Spleen (tissue), 11 donors: ENCODE measurements around the gene HEBP1. TPM values are rescaled to one million over a fixed set of nuclear protein-coding genes. Genes with fewer than 3 reads are reported as not detected.
"Not testable (repeated sequence)": the region's sequence is repeated elsewhere in the genome, so short reads cannot be mapped to it uniquely, and the experiment has no call there.

ENCODE experiments used
- DNase-seq: peaks from one replicate; pipeline ENCODE4 v3.0.0-alpha.2; 2020
- H3K27ac ChIP-seq, 8 donors: fragments of 200-600 bp; sonication (generic) in 7 of 8; 1 replicate in 4 of 8; 2 replicates in 4 of 8; pipeline versions ENCODE4 v1.5.0 to v1.8.0; 2016 to 2021; ENCODE audit warnings: inconsistent platforms in 4 of 8, mild to moderate bottlenecking in 4 of 8, moderate library complexity in 1 of 8
- H3K27me3 ChIP-seq, 7 donors: fragments of 200-600 bp; sonication (generic) in 6 of 7; replicated peaks in 1 of 7; 1 replicate in 4 of 7; 2 replicates in 3 of 7; pipeline versions ENCODE4 v1.5.0 to v1.8.0; 2016 to 2021; ENCODE audit warnings: inconsistent platforms in 3 of 7, mild to moderate bottlenecking in 1 of 7
- H3K36me3 ChIP-seq, 6 donors: fragments of 200-600 bp; sonication (generic) in 5 of 6; 1 replicate in 4 of 6; 2 replicates in 2 of 6; pipeline versions ENCODE4 v1.5.0 to v1.8.0; 2016 to 2021; ENCODE audit warnings: inconsistent platforms in 2 of 6
- H3K4me1 ChIP-seq, 6 donors: fragments of 200-600 bp; sonication (generic) in 5 of 6; 1 replicate in 3 of 6; 2 replicates in 3 of 6; pipeline versions ENCODE4 v1.5.0 to v1.8.0; 2016 to 2021; ENCODE audit warnings: inconsistent platforms in 3 of 6
- H3K4me3 ChIP-seq, 8 donors: fragments of 200-600 bp; sonication (generic) in 7 of 8; 1 replicate in 4 of 8; 2 replicates in 4 of 8; pipeline versions ENCODE4 v1.5.0 to v1.8.0; 2016 to 2021; ENCODE audit warnings: inconsistent platforms in 4 of 8, mild to moderate bottlenecking in 4 of 8, moderate library complexity in 2 of 8
- H3K9me3 ChIP-seq, 8 donors: fragments of 200-600 bp; sonication (generic) in 7 of 8; 1 replicate in 4 of 8; 2 replicates in 4 of 8; pipeline versions ENCODE4 v1.5.0 to v1.8.0; 2016 to 2021; ENCODE audit warnings: inconsistent platforms in 4 of 8
- POLR2A ChIP-seq, 3 donors: fragments of 450-650 bp; IDR thresholded peaks; one replicate each; pipeline ENCODE4 v1.5.1; 2017; ENCODE audit warnings: antibody characterized with exemption in 3 of 3, mild to moderate bottlenecking in 1 of 3
- POLR2AphosphoS5 ChIP-seq, 3 donors: sonication (generic); formaldehyde crosslinking; IDR thresholded peaks; one replicate each; pipeline ENCODE4 v1.5.1; 2017; ENCODE audit warnings: antibody characterized with exemption in 3 of 3
- WGBS, 5 donors: extraction: QIAGEN DNeasy Blood & Tissue Kit in 3 of 5; methylation state at CpG; one replicate each; pipeline versions ENCODE4 v1.1.5 to v1.1.7; 2013 to 2018; 5-methylcytosine and 5-hydroxymethylcytosine counted together
- intact Hi-C: fragments of 100-400 bp; cut with DNase I; formaldehyde crosslinking; loops from one replicate; pipeline ENCODE4 v1.15.0; 2023; ENCODE audit warnings: low total_unique reads
- polyA plus RNA-seq, 3 donors: library from polyadenylated mRNA; stranded (reverse); fragments of 200-250 nt; gene quantifications; one replicate each; pipeline ENCODE4 v1.2.1, GENCODE V29; 2013
- total RNA-seq, 7 donors: library from RNA; depleted of rRNA in 3 of 7; stranded (reverse); fragments of >200 nt in 3 of 7; fragmentation: NEBNext Ultra II Directional in 4 of 7; extraction: Animal tissue kit (Norgen Biotek cat#: 25700) in 4 of 7; gene quantifications; one replicate each; pipeline versions ENCODE4 v1.1.0 to v1.2.1, GENCODE V29; 2016 to 2021
- TF ChIP-seq, protein P1 (sequence below), 11 experiments: fragments of 200-600 bp in 7 of 11; fragments of 450-650 bp in 4 of 11; sonication (generic) in 4 of 11; IDR thresholded peaks in 8 of 11; conservative IDR thresholded peaks in 3 of 11; 1 replicate in 7 of 11; 2 replicates in 4 of 11; pipeline versions ENCODE4 v1.4.0 to v1.8.0; 2016 to 2021; ENCODE audit warnings: antibody characterized with exemption in 11 of 11, inconsistent platforms in 4 of 11, mild to moderate bottlenecking in 1 of 11
- donor health status: healthy with polysubstance abuse.
- donor health status: DM: no; HTN: no; CAD: no; lungs with moderate emphysema.
- donor health status: DM: no; HTN: no; CAD: no.
- donor health status: Bipolar disorder and iron deficiency.
- donor health status: healthy.
- donor health status: DM: no; HTN: no; CAD: no.
- donor health status: DM: yes; HTN: yes; CAD: no.

The HEBP1 gene
- total and polyA plus RNA-seq, 10 donors: 25.1 to 79.4 (median 60.1) TPM

DNA sequence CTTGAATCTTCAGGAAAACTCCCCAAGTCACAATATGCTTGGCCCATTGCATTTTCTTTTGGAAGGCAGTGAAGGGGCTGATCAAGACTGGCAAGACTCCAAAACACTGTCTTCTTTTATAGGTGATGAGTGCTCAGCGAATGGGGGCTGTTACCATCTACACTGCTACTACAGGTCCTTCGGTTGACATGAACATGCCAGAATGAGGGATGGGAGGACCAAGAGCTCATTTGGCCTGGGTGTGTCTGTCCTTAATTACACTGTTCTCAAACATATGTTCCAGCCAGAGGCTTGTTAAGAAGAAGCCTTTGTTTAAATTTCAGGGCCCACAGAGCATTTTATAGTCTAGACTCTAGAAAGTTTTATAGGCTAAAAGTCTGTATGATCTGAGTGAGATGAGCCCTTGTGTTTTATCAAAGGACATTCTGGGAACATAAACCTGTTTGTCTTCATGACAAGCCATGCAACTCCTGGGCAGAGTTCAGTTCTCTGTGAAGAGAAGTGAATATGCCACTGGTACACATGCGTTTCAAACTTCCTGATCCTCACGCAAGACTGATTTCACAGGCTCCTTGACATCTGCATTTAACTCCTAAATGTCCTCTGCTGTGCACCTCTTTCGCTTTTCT lies 39.4 kb upstream of the HEBP1 start:
- WGBS, 5 donors: 58 to 68% (median 63%) methylated on average over 5 of the region's 5 CpGs

GRCh38 chr12:13038491-13039161 lies 38.6 kb upstream of the HEBP1 start:
- Histone ChIP-seq H3K4me3 (no peak overlapping the region), H3K27ac (no peak overlapping the region), H3K4me1 (peaks cover 0 to 12% (median under 1%) of the 10 kb centered on the region in 6 donors), H3K27me3 (no peaks in the 10 kb centered on the region), H3K9me3 (no peaks in the 10 kb centered on the region), H3K36me3 (no peaks in the 10 kb centered on the region)
- 75 to 90% (median 83%) methylated on average over 4 of the region's 4 CpGs for WGBS, 5 donors
- no peak for DNase-seq
- TF ChIP-seq POLR2A (IDR thresholded peaks at IDR 0.05) (no peak), POLR2AphosphoS5 (IDR thresholded peaks at IDR 0.05) (no peak)
- TF ChIP-seq, protein P1, sequence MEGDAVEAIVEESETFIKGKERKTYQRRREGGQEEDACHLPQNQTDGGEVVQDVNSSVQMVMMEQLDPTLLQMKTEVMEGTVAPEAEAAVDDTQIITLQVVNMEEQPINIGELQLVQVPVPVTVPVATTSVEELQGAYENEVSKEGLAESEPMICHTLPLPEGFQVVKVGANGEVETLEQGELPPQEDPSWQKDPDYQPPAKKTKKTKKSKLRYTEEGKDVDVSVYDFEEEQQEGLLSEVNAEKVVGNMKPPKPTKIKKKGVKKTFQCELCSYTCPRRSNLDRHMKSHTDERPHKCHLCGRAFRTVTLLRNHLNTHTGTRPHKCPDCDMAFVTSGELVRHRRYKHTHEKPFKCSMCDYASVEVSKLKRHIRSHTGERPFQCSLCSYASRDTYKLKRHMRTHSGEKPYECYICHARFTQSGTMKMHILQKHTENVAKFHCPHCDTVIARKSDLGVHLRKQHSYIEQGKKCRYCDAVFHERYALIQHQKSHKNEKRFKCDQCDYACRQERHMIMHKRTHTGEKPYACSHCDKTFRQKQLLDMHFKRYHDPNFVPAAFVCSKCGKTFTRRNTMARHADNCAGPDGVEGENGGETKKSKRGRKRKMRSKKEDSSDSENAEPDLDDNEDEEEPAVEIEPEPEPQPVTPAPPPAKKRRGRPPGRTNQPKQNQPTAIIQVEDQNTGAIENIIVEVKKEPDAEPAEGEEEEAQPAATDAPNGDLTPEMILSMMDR (IDR thresholded peaks at IDR 0.05 in 8 of 11, conservative IDR thresholded peaks at IDR 0.05 in 3 of 11): no peak
- intact Hi-C loops: no loop called here

More for the DNA sequence above, 39.4 kb upstream of the HEBP1 start:
- no peak overlapping the region for H3K27ac ChIP-seq
- H3K4me3 ChIP-seq: no peak overlapping the region
- no peak for DNase-seq
- peaks cover 0 to 19% (median 2%) of the 10 kb centered on the region in 6 donors for H3K4me1 ChIP-seq
- TF ChIP-seq POLR2AphosphoS5 (IDR thresholded peaks at IDR 0.05) (no peak), POLR2A (IDR thresholded peaks at IDR 0.05) (no peak)
- TF ChIP-seq, protein P1 (IDR thresholded peaks at IDR 0.05 in 8 of 11, conservative IDR thresholded peaks at IDR 0.05 in 3 of 11): no peak
- no peaks in the 10 kb centered on the region for H3K36me3 ChIP-seq
- H3K27me3 ChIP-seq: no peaks in the 10 kb centered on the region
- no peaks in the 10 kb centered on the region for H3K9me3 ChIP-seq
- intact Hi-C loops: no loop called here

DNA sequence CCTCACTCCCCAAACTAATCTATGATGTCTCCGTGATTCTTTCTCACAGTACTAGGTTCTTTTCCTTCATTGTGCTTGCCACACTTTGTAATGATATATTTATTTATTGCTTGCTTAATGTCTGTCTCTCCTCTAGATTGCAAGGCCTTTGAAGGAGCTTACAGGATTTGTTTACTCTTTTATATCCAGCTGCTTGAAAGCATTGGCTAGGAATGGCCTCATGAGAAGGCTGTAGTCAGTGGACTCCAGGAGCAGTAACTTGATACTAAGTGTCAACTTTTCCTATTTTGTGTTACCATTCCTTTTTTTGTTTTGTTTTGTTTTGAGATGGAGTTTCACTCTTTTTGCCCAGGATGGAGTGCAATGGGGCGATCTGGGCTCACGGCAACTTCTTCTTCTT lies 36.8 kb upstream of the HEBP1 start:
- no peak for DNase-seq
- Histone ChIP-seq H3K36me3 (no peaks in the 10 kb centered on the region), H3K4me1 (peaks cover 0 to 9% (median 0%) of the 10 kb centered on the region in 6 donors), H3K27me3 (no peaks in the 10 kb centered on the region), H3K27ac (no peak overlapping the region), H3K4me3 (no peak overlapping the region), H3K9me3 (no peaks in the 10 kb centered on the region)
- 89 to 97% (median 93%) methylated on average over 3 of the region's 3 CpGs for WGBS, 5 donors
- TF ChIP-seq, protein P1 (IDR thresholded peaks at IDR 0.05 in 8 of 11, conservative IDR thresholded peaks at IDR 0.05 in 3 of 11): no peak
- TF ChIP-seq POLR2A (IDR thresholded peaks at IDR 0.05) (no peak), POLR2AphosphoS5 (IDR thresholded peaks at IDR 0.05) (no peak)
- intact Hi-C loops: no loop called here

GRCh38 chr12:13035335-13035734 lies 35.3 kb upstream of the HEBP1 start:
- WGBS, 5 donors: 83 to 94% (median 86%) methylated on average over 5 of the region's 5 CpGs
- H3K4me3 ChIP-seq, intact Hi-C loops: not testable (repeated sequence)

More at GRCh38 chr12:13035335-13035734, 35.3 kb upstream of the HEBP1 start:
- not testable (repeated sequence) for H3K27me3 ChIP-seq, H3K27ac ChIP-seq, H3K4me1 ChIP-seq, H3K36me3 ChIP-seq, DNase-seq, H3K9me3 ChIP-seq
